Activated CD8-positive, alpha-beta memory T cell treated with anti-CD3 and anti-CD28 coated beads for 24 hours (primary cell): ENCODE results near the gene KLK6.

Source experiments
- DNase-seq: peaks from one replicate; pipeline ENCODE4 v3.0.0-alpha.2; 2020

KLK6 gene

DNA sequence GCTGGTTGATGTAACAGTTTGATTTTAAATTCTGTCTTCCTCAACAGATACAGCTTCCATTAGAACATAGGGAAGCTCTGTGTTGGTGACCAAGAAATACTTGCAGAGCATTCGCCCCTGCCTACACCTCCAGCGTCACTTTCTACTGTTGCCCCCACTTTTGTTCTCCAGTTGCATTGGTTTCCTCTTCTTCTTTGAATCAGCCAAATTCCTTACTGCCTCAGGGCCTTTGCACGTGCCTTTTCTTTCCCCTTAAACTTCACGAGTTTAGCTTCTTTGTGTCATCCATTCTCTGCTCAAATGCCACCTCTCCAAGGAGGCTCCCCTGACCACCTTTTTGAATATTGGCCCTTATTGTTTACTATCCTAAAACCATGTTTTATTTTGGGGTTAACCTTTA is 22.3 kb downstream of the KLK6 start:
- DNase-seq, result no peak

DNA sequence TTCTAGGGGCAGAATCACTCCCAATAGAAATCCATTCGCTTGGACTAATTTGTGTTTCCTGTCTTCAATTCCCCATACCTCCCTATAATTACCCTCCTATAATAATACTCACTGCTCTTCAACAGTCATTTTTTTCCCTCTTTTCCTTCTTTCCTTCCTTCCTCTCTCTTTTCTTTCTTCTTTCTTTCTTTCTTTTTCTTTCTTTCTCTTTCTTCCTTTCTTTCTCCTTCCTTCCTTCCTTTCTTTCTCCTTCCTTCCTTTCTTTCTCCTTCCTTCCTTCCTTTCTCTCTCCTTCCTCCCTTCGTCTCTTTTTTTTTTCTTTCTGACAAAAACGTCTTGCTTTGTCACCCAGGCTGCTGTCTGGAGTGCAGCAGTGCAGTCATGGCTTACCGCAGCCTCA is 24.6 kb downstream of the KLK6 start:
- no peak for DNase-seq

DNA sequence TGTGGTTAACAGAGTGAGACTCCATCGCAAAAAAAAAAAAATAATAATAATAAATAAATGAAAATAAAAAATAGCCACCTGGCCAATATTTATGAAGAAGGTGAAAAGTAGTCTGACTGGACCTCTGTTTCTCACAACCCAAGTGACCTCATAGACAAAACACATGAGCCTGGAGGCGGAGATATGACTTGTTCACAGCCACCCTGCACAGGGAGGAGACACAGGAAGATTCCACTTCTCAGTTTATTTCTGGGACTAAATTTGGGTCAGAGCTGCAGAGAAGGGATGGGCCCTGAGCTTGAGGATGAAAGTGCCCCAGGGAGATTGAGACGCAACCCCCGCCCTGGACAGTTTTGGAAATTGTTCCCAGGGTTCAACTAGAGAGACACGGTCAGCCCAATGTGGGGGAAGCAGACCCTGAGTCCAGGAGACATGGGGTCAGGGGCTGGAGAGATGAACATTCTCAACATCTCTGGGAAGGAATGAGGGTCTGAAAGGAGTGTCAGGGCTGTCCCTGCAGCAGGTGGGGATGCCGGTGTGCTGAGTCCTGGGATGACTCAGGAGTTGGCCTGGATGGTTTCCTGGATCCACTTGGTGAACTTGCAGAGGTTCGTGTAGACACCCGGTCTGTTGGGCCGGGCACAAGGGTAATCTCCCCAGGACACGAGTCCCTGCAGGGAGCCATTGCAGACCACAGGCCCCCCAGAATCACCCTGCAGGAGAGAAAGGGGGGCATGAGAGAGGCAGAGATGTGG is 26.1 kb downstream of the KLK6 start:
- DNase-seq, result no peak

DNA sequence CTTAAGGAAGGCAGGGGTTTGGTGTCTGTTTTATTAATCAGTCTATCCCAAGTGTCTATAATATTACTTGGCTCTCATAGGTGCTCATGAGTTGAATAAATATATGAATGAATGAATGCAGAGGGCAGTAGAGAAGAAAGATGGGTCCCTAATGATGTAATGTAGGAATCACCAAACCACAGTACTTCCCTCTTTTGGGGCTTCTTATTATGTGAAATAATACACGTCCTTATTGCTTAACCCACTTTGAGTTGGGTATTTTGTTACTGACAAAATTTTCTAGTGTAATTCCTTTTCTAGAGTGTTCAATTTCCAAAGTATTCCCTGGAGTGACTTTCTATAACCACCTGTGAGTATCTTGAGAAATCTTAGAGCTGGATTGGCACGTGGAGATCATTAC is 29.8 kb downstream of the KLK6 start:
- no peak for DNase-seq

DNA sequence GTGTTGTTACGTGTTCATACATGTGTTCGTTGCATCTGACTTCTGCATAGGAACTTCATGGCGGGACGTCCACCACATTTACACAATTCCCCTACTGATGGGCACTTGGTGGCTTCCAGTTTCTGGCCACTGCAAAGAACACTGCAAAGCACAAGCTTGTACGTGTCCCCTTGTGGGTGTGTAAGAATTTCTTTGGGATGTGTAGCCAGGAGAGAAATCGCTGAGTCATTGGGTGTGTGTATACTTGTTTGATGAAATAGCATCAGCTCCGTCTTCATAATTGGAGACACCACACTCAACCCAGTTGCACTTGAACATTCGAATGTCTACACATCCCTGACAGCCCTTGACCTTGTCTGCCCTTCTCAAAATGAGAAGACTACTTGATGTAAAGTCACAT is 35.8 kb downstream of the KLK6 start:
- DNase-seq, result no peak

DNA sequence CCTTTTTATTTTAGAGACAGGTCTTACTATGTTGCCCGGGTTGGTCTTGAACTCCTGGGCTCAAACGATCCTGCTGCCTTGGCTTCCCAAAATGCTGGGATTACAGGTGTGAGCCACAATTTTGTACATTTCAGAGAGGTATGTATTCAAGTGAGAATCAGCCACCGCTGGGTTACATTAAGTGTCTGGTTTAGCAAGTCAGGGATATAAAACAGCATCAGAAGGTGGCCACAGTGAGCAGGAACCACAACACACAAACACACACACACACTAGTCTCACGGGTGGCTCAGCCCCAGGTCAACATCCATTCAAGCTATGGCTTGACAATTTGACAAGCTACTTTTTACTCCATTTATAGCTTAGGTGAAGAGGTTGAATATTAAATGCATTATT is 36.7 kb downstream of the KLK6 start:
- DNase-seq, result no peak

DNA sequence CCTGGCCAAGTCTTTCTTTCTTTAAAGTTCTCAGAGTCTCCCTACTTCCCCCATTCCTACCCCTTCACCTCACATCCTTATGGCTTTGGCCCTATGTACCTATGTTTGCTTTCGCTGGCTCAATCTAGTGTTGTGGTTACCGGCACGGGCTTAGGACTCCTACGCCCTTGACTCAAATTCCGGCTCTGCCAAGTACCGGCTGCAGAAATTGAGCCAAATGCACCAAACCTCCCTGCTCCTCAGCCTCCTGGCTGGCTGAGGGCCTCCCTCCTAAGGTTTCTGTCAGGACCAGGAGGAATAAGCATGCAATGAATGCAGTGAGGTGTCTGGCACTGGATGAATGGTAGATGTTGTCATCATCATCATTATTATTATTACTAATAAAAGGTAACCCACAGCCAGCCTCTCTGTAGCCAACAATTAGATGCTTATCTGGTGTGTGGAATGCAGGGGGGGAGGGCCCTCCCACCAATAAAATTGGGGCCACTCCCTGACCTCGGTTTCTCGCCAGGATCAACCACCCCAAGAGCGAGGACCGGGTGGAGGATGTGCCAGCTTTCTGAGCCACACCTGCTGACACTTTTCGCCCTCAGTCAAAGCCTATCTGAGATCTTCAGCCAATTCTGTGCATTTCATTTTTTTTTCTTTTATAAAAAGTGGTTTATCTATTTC is 37.2 kb downstream of the KLK6 start:
- DNase-seq, result no peak

DNA sequence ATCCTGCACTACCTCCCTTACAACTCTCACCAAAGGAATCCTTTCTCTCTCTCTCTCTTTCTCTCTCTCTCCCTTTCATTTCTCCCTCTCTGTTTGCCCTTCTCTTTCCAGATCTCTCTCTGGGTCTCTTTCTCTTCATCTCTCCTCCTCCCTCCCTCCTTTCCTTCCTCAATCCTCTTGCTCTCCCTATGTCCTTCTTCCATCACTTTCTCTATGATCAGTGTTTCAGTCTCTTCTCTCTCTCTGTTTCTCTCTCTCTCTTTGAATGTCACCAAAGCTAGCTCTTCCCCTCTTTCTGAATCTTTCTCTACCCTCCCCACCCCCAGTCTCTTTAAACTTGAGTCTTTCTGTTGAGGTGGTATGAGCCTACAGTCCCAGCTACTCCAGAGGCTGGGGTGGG is 38.4 kb downstream of the KLK6 start:
- no peak for DNase-seq

DNA sequence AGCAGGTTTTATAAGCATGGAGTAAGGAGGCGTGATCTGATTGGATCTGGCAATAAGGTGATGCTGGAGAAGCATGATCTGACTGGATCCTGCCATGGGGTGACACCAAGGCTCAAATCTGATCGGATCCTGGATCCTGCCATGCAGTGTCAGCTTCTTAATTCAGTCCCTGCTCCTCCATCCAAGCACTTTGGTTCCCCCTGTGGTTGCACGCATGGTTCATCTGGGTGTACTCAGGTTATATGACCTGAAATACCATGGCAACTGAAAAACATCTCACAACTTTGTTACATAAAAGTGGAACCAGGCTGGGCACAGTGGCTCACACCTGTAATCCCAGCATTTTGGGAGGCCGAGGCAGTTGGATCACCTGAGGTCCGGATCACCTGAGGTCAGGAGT is 40.6 kb downstream of the KLK6 start:
- DNase-seq, result no peak

DNA sequence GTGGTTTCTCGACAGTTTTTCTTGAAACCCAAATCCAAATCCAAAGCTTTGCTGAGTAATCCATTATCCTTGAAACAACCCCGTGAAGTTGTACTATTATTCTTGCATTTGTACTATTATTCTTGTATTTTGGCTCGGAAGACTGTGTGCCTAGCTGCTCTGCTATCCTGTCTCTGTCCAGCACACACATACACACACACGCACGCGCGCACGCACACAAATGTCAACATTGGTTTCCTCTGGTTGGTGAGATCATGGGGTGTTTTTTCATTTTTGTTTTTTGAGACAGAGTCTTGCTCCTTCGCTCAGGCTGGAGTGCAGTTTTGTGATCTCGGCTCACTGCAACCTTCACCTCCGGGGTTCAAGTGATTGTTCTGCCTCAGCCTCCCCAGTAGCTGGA is 43.2 kb downstream of the KLK6 start:
- DNase-seq, result no peak

DNA sequence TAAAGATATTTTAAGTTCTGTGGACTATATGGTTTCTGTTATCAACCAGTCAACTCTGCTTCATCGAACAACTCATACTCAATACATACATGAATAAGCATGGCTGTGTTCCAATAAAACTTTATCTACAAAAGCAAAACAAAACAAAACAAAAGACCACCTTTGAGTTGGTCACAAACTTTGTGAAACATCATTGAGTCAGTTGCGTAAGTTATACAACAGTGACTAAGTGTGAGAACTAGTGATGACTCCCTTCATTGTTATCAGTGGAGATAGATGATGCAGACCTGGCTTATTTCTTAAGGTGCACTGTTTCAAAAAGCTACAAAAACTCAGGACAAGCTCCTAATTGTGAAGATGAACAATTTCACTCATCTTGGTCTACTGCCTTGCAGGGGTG is 43.7 kb downstream of the KLK6 start:
- DNase-seq, result no peak

DNA sequence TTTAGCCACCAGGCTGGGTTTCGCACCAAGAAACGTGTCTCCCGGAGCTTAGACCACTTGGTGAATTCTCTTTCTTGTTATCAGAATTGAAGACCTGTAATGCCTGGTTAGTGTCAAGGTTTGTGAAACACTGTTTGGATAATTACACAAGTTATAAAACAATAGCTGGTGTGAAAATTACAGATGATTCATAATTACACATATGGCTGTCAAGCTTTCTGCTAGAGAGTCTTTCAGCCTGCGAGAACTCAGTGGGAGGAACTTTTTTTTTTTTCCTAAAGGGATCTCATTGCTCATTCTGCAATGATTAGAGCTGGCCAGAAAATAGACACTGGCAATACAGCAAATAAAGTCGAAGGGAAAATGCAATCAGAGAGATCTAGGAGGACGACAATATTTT is 44.8 kb downstream of the KLK6 start:
- DNase-seq, result no peak

DNA sequence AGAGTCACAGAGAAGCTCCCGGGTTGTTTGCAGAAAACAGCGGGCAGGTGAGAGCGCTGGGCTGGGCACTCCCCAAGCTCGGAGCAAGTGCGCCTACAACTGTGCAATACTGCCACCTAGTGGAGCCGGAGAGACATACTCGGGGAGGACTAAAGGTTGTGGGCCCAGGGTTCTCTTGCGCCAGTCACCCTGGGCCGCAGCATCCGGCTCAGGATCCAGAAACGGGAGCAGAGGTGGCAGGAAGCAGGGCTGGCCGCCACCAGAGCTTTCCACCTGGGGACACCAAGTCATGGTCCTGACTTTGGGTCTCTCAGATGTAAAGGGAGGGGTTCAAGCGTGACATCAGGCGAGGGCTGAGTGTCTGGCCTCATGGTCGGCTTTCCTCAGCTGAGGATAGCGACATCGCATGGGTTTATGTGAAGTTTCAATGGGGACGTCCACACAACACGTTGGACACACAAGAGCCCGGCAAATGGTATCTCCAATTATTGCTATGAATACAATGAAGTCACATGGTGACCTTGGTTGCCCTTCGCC is 47.0 kb downstream of the KLK6 start:
- DNase-seq, result peak; percentile 86

DNA sequence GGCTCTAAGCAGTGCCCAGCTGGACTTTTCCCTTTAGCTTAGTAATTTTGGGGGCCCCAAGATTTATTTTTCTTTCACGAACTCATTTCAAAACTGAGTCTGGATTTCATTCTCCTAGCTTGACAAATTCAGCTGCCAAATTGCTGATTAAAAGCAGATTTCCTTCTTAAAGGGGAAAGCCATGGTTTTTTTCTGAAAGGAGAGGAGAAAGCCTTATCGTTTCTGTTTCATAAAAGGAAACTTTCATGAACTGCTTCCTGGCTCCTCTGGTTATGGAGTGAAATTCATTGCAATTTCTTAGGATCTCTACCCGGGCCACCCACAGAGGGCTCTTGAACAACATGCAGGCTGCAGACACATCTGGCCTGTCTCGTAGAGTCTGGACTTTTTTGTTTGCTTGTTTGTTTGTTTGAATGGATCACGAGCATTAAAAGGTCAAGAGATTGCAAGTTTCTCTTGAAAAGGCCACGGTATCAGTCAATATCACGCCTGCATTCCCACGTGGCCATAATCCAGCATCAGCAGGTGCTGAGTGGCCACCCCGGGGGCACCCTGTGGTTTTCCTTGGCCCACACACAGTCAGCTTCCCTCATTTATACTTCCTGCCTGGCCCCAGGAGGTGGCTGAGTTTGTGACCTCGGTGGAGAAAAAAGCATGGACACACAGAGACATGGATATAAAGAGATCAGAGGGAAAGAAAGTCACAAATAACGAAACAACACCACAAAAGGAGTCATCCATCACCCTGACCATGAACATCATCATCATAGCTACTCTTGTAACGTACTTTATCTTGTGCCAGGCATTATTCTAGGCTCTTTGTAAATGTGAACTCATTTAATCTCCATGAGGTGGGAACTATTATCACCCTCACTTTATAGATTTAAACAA is 47.7 kb downstream of the KLK6 start:
- DNase-seq, result no peak

DNA sequence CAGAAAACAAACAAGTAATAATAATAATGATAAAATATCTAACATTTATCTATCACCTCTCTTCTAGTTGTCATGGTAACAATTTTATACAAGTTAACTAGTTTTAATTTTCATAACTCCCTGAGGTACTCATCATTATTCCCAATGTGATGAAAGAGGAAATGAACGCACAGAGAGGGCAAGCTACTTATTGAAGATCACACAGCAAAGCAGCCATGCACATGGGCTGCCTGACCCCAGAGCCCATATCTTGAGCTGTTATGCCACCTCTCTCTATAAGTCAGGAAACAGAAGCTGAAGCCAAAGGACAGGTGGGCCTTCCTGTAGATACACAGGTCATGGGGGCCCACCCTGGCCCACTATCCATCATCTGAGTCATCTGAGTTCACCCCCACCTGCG is 53.3 kb downstream of the KLK6 start:
- no peak for DNase-seq

DNA sequence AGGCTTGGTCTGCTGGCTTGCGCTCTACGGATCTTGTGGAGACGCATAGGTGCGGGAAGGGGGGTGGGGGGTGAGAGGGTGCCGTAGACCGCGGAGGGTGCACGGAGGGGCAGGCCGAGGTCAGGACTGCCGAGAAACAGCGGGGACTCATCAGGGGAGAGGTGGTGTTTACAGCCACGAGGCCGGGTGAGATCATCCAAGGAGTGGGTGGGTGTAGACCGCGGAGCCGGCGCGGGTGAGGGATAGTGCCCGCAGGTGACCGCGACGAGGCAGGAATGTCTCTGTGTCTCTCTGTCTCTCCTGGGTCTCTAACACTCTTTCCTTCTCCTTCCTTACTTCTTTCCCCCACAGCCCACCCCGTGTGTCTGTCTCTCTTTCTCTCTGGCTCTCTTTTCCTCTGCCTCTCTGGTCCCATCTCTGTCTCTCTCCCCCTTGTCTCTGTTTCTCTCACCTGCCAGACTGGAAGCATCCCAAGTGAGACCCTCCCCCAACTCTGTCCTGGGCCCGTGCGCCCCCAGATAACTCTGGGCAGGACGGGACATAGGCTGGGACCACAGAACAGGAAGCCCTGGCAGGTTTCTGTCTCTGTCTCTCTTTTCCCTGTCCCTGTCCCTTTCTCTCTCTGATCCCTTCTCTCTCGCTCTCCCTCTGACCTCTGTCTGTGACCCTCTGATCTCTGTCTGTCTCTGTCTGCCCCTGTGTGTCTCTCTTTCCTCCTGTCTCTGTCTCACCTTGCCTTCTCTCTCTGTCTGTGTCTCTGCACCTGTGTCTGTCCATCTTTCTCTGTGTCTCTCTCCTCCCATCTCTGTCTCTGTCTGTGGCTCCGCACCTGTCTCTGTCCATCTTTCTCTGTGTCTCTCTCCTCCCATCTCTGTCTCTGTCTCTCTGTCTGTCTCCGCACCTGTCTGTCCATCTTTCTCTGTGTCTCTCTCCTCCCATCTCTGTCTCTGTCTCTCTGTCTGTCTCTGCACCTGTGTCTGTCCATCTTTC is 56.4 kb downstream of the KLK6 start:
- no peak for DNase-seq

DNA sequence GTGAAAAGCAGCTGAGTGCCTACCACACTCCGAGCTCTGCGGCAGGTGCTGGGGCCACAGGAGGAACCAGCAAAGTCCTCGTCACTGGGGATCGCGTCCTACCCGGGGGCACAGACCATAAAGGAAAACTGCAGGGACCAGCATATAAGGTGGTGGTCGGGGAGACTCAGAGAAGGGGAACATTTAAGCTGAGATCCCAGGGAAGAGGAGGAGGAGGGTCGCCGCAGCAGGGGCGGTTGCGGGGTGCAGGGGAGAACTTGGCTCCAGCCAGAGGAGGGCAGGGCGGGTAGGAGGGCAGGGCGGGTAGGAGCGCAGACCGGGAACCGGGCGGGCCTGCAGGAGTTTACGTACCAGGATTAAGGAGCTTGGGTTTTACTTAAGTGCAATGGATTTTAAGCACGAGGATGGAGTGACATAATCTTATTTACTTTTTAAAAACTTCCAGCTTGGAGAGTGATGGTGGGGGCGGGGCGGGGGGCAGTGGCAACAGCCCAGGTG is 57.2 kb downstream of the KLK6 start:
- DNase-seq, result no peak

DNA sequence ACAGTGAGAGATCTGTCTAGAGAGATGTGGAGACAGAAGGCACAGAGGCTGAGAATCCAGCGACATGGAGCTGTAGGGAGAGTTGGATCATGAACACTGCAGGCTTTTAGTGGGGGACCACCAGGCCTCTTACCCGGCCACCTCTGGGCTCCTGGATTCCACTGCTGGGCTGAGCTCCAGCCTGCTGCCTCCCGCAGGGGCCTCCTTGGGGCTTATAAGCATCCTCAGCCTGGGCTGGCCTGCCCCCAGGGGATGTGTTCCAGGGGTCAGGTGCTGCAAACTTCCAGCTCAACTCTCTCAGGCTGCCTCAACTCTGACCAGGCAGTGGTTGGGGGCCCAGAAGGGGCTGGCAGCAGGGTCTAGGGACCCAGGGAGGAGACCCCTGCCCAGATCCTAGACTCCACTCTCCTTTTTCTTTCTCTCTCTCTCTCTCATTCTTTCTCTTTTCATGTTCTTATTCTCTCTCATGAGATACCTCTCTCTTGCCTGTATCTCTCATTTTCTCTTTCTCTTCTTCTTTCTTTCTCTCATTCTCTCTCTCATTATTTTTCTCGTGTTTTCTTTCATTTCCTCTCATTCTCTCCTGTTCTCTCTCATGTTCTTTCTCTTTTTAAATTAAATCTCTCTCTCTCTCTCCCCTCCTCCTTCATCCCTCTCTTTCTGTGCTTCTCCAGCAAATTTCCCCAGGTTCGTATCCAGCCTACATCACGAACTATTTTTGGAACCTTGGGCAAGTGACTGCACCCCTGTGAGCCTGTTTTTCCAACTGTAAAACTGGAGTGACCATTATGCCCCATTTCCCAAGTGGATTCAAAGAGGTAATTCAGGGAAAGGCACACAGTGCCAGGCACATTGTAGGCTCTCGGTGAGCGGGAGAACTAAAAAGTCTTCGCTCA is 57.9 kb downstream of the KLK6 start, which contains the start of gene KLK4:
Gene KLK4 (minus strand): TSS at position 190 of the 896 bp plus-strand sequence. CDS start 657 bp downstream, outside the sequence.
- DNase-seq, result no peak

DNA sequence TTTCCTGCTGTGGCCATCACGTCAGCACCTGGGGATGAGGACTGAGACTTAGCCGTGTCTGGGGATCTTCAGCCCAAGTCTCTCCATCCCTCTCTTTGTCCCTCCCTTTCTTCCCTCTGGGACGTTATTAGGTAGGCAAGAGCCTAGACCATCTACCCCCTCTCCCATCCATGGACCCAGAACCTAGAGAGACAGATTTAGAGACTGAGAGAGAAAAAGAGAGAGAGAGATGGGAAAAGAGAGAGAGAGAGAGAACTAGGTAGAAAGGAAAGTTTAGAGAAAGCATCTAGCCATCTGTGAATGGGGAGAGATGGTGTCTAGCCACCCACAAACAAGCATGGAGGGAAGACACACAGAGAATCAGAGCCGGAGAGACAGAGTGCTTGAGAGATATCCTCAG is 58.7 kb downstream of the KLK6 start:
- no peak for DNase-seq

DNA sequence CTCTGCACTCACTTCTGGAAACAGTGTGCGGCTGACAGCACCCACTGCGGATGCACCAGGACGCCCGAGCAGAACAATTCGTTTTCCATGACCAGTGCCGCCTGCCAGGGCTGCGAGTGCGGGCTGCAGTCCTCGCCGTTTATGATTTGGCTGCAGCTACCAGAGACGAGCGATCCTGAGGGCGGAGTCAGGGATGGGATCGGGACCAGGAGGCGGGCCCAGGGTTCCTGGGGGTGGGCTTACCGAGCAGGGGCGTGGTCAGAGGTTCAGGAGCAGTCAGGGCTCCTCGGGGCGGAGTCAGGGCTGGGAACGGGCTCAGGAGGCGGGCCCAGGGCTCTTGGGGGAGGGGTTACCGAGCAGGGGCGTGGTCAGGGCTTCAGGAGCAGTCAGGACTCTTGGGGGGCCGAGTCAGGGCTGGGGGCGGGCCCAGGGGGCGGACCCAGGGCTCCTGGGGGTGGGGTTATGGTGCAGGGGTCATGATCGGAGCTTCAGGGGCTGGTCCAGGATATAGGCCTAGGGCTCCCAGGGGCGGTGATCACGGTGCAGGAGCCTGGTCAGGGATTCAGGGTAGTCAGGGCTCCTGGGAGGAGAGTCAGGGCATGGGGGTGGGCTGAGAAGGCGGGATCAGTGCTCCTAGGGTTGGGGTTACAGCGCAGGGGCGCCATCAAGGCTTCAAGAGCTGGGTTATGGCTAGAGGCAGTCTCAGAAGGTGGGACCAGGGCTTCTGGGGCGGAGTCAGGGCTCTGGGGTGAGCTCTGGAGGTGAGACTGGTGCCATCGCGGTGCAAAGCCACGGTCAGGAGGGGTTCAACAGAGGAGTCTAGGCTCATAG is 59.9 kb downstream of the KLK6 start:
- DNase-seq, result peak; percentile 68
